ENCODE results near the gene SPIRE1.

The SPIRE1 gene

DNA sequence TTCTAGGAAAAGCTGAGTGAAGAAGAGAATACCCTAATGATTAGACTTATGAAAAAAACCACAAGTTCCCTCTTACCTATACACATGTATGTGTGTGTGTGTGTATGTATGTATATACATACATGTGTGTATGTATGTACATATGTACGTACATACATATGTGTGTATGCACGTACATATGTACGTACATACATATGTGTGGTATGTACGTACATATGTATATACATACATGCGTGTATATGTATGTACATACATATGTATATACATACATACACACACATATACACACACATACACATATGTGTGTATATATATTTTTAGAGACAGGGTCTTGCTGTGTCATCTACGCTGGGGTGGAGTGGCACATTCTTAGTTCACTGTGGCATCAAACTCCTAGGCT is 196.6 kb downstream of the SPIRE1 start:
- H3K4me3 ChIP-seq (ENCODE audit: low read length) = no peak overlapping the region
- no peak for DNase-seq (ENCODE audit: low read depth)
- TF ChIP-seq, protein P1, sequence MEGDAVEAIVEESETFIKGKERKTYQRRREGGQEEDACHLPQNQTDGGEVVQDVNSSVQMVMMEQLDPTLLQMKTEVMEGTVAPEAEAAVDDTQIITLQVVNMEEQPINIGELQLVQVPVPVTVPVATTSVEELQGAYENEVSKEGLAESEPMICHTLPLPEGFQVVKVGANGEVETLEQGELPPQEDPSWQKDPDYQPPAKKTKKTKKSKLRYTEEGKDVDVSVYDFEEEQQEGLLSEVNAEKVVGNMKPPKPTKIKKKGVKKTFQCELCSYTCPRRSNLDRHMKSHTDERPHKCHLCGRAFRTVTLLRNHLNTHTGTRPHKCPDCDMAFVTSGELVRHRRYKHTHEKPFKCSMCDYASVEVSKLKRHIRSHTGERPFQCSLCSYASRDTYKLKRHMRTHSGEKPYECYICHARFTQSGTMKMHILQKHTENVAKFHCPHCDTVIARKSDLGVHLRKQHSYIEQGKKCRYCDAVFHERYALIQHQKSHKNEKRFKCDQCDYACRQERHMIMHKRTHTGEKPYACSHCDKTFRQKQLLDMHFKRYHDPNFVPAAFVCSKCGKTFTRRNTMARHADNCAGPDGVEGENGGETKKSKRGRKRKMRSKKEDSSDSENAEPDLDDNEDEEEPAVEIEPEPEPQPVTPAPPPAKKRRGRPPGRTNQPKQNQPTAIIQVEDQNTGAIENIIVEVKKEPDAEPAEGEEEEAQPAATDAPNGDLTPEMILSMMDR (conservative IDR thresholded peaks at IDR 0.05; ENCODE audit: low read length) = no peak

DNA sequence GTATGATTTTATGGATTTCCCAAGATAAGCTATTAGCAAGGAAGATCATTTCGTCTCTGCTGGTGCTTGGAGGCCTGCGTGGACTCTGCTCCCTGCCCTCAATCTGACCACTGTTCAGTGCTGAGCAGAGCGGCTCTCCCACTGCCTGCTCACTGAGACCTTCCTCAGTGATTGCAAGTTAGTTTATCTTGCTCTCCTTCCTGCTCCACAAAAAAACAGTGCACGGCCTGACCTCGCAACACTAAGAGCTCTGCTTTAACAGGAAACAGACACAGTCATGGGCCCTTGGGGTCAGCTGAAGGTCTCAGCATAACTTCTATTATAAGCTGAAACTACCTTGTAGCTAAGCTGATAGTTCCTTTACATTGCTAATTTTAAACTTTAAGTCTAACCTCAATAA is 197.0 kb downstream of the SPIRE1 start:
- TF ChIP-seq, protein P1 (conservative IDR thresholded peaks at IDR 0.05; ENCODE audit: low read length) = no peak
- no peak overlapping the region for H3K4me3 ChIP-seq (ENCODE audit: low read length)
- no peak for DNase-seq (ENCODE audit: low read depth)

DNA sequence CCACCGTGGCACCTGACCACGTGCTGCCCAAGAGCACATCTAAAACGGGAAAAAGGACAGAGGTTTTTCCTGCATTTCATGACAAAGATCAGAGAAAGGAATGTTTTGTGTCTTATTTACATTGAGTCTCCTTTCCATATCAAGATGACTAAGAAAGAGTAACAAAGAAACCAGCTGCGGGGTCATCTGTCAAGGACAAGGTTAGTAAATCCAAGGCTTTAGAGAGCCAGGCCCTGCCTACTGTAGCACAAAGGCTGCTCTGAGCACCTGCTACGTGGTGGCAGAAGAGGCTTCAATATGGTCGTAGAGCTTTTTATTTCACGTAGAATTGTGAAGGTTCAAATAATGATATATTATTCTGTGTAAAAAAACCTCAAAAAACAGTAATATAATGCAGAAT is 199.1 kb downstream of the SPIRE1 start:
- no peak for DNase-seq (ENCODE audit: low read depth)
- no peak overlapping the region for H3K4me3 ChIP-seq (ENCODE audit: low read length)
- TF ChIP-seq, protein P1 (conservative IDR thresholded peaks at IDR 0.05; ENCODE audit: low read length) = no peak

DNA sequence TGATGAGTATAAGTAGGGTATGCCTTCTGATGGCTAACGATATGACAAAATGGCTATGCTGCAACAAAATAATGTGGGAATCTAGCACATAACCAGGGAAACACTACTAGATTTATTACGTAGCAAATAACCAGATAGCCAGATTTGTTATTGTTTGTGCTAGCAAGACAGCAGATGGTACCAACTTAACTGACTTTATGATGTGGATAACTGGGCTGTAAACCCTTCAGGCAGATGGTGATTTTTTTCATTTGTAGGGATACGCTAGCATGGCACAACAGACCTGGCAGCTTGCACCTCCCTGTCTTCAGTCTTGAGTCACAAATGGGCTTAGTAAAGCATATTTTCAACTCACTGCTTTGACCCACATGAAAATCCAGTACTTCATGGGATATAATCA is 201.5 kb downstream of the SPIRE1 start:
- H3K4me3 ChIP-seq (ENCODE audit: low read length) = no peak overlapping the region
- TF ChIP-seq, protein P1 (conservative IDR thresholded peaks at IDR 0.05; ENCODE audit: low read length) = no peak
- no peak for DNase-seq (ENCODE audit: low read depth)

DNA sequence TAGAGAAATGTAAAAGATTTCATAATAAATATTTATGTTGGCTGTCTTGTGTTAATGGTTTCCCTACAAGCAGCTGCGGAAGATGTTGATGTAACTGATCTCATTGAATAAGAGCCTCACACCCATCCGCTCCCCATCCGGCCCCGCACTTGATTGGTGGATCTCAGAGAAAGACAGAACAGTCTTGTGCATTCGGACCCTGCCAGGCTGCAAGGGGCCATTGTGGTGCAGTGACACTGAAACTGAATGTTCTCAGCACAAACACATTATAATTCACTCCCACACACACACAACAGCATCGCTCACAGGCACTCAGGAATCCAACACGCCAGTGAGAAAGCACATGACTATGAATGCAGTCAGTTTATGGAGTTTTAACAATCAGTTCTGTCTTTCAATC is 202.4 kb downstream of the SPIRE1 start:
- TF ChIP-seq, protein P1 (conservative IDR thresholded peaks at IDR 0.05; ENCODE audit: low read length) = no peak
- DNase-seq (ENCODE audit: low read depth) = no peak
- no peak overlapping the region for H3K4me3 ChIP-seq (ENCODE audit: low read length)

DNA sequence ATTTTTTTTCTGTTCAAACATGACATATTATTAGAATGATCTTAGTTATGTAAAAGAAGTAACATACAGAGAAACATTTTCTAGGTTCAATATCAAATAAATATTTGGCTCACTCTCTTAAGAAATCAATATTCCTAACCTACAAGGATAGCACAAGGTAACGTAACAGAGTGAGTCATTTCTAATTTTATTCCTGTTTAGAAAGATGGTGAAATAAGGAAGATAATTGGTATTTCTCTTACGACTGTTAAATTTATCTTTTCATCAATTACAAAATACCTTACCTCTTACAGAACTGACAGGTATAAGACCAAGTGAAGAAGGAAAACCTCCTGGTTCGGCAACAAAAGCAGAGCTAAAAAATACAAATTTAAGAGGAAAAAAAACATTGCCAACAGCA is 205.1 kb downstream of the SPIRE1 start:
- H3K4me3 ChIP-seq (ENCODE audit: low read length) = no peak overlapping the region
- TF ChIP-seq, protein P1 (conservative IDR thresholded peaks at IDR 0.05; ENCODE audit: low read length) = no peak
- no peak for DNase-seq (ENCODE audit: low read depth)

DNA sequence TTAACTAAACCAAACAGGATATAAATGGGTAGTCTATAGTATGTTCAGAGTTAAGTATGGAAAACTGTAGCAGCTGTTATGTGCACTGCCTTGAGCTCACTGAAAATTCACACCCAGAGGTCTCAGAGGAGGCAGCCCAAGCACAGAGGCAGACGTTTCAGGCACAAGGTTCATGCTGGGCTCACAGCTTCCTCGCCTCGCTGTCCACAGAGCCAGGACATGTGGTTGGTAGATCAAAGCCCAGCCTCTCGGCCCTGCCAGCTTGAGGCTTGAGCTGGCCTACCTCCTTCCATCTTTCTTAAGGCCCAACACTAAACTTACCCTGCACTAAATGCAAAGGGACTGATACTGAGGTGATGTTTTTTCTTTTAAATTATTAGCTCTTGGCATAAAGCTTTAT is 206.5 kb downstream of the SPIRE1 start:
- TF ChIP-seq, protein P1 (conservative IDR thresholded peaks at IDR 0.05; ENCODE audit: low read length) = no peak
- DNase-seq (ENCODE audit: low read depth) = no peak
- H3K4me3 ChIP-seq (ENCODE audit: low read length) = no peak overlapping the region

All from AG10803 (cell line).